Stimulated activated CD8-positive, alpha-beta memory T cell treated with anti-CD3 and anti-CD28 coated beads, Interleukin-7, amount 100 ng/mL, for 4 hours (primary cell): ENCODE measurements around the gene TXNRD1.
"Not testable (repeated sequence)": the region's sequence is repeated elsewhere in the genome, so short reads cannot be mapped to it uniquely, and the experiment has no call there.

Experiments used
- DNase-seq, 2 donors: peaks; one replicate each; pipeline ENCODE4 v3.0.0-alpha.2; 2020; ENCODE audit warnings: low read depth in 2 of 2

The TXNRD1 gene

GRCh38 chr12:104280717-104281458, 65.3 kb downstream of the TXNRD1 start:
- DNase-seq = no peak

DNA sequence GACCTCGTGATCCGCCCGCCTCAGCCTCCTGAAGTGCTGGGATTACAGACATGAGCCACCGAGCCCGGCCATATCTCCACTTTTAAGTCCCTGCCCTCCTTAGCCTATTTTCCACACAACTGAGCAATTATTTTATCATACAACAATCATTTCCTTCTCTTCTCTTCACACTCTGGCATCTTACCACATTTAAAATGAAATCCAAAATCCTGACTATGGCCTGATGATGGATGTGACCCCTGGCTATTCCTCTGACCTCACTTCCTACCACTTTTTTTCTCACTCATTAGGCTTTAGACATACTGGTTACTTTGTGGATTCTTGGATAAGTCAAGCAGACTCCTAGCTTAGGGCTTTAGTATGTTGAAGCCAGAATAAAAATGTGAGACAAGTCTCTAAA, 66.1 kb downstream of the TXNRD1 start:
- DNase-seq = no peak

DNA sequence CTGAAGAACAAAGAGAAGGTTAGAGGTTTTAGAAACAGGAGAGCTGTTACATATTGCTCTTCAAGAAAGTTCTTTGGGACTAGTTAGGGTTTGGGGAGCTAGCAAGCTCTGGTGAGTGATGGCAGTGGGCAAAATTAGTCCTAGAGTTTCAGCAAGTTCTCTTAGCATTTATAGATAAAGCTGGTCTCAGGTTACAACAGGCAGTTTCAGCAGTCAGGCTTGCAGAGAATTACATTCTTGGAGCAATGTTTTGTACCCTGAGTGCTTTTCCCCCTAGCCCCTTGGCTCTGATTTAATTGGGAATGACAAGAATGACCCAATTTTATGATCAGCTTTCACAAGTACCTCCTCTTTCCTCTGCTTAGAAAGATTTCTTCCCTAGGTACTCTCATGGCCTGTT, 66.5 kb downstream of the TXNRD1 start:
- DNase-seq = no peak

DNA sequence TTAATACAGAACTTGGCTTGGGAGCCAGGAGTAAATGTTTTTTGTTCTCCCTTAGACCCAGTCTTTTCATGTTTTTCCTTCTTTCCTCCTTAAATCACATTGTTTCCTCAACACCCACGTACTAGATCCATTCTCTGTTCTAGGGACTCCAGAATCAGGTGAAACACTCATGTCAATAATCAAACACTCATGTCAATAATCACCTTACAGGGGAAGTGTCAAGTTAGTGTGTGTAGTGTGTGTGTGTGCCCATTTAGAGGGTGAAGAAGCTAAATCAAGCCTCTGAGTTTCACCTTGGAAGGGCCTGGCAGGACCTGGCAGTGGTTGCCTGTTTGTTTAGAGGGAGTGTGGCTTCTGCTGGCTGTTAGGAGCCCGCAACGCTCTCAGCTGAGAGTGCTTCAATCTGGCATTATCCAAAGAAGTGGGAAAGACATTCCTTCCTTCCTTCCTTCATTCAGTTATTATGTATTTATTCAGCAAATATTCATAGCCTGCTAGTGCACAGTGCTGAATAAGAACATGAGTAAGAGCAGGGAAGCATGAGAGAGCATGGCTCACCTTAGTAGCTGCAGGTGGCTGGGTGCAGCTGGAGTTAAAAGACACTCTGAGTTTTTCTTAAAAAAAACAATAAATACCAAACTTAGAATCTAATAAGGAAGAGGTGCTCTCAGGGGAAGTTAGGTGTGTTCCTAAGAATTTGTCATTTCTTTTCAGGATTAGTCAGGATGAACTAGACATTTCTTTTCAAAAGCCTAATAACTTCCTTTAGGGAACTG, 70.3 kb downstream of the TXNRD1 start:
- DNase-seq = no peak

DNA sequence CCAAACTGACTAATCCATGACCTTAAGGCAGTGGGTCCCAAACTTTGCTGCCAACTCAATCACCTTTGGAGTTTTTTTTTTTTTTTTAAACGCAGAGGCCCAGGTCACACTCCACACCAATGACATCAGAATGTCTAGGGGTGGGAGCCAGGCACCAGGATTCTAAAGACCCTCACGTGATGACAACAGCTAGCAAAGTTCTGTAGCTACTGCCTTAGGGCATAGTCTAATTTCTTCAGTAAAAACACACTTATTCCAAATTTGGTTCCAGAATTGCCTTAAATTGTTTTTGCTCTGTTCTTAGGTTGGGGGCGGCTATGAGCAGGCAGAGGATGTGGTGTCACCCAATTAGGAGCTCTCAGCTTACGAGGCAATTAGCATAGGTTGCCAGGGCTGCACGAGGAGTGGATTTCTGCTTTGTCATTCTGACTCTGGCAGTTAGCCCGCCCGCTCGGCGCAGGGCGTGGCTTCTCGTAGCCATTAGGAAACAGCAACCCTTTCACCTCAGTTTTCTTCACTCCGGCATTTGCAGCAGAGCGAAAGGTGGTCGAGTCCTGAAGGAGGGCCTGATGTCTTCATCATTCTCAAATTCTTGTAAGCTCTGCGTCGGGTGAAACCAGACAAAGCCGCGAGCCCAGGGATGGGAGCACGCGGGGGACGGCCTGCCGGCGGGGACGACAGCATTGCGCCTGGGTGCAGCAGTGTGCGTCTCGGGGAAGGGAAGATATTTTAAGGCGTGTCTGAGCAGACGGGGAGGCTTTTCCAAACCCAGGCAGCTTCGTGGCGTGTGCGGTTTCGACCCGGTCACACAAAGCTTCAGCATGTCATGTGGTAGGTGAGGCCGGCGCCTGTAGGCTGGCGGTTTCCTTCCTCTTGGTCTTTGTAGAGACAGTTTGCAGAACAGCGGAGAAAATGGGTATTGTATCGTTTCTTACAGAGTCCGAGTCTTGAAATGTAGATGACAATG, 71.2 kb downstream of the TXNRD1 start:
- peak; percentile 84 to 88 for DNase-seq

GRCh38 chr12:104288635-104289274, 73.2 kb downstream of the TXNRD1 start:
- peak; percentile 78 to 81 for DNase-seq

GRCh38 chr12:104290320-104290719, 74.7 kb downstream of the TXNRD1 start:
- DNase-seq = no peak

DNA sequence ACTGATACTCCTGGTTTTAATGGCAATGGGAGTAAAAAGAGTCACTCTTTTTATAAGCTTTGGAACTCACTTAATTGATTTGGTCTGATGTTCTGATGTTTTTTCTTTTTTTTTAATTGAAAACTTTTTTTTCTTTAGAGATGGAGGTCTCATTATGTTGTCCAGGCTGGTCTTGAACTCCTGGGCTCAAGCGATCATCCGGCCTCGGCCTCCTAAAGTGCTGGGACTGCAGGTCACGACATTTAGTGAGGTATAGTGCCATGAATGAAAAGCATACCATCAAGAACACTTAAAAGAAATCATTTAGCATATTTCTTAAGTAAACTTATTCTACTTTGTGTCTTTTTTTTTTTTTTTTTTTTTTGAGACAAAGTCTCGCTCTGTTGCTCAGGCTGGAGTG, 75.3 kb downstream of the TXNRD1 start:
- DNase-seq = no peak

GRCh38 chr12:104291867-104292524, 76.4 kb downstream of the TXNRD1 start:
- DNase-seq = no peak

GRCh38 chr12:104292872-104293794, 77.6 kb downstream of the TXNRD1 start:
- no peak for DNase-seq

DNA sequence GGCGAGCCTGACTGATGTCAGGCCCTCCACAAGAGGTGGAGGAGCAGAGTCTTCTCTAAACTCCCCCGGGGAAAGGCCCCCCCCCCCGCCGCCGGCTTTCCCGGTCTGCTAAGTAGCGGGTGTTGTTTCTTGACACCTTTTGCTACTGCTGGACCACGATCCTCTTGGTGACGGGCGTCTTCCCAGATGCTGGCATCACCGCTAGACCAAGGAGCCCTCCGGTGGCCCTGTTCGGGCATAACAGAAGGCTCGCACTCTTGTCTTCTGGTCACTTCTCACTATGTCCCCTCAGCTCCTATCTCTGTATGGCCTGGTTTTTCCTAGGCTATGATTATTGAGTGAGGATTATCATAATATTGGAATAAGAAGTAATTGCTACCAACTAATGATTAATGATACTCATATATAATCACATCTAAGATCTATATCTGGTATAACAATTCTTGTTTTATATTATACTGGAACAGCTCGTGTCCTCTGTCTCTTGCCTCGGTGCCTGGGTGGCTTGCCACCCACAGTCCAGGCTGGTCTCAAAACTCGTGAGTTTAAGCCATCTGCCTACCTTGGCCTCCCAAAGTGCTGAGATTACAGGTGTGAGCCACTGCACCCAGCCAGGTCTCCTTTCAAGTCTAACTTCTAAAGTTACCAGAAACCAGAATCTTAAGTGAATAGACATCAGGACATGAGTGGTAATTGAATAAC, 78.7 kb downstream of the TXNRD1 start:
- not testable (repeated sequence) for DNase-seq

DNA sequence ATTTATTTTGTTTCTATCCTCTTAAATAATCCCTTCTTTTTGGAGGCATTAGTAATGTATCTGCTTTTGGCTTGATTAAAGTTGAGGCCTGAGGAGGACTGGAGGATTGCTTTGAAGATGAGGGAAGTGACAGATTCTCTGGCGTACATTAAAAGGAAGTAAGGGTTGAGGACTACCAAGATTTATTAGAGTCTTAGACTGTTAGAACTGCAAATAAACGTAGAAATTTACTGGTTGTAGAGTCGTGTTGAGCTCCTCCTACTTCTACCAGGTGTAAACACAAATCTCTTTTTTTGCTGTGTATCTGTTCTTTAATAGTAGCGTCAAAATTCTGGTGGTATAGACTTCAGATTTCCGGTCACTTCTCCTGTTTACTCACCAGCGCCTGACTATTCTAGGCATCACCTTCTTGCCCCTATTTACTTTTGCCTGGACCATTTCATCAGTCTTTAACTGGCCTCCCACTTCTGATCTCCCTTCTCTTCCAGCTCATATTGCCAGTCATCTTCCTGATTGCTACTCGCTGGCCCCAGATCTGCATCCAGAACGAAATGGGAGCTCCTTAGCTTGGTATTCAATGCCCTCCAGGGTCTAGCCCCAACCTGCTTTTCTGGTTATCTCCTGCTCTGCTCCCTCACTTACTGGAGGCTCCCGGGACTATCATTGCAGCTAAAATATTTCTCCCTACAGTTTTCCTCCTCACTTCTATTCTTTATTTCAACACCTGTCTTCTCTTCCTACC, 79.5 kb downstream of the TXNRD1 start:
- no peak for DNase-seq

DNA sequence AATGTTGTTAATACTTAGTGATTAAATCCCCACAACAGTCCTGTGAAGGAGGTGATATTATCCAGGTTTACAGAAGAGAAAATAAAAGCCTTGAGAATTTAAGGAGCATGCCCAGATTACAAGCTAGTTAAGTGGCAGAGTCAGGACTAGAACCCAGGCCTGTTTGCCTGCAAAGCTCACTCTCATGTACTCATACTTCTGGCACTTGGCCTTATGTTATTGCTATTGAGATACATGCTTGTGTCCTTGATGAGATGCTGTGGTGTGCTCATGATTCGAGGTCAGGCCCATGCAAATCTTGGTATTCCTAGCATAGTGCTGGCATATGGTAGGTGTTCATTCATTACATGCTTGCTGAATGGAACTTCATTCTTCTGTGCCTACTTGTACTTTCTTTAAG, 80.4 kb downstream of the TXNRD1 start:
- DNase-seq = no peak

DNA sequence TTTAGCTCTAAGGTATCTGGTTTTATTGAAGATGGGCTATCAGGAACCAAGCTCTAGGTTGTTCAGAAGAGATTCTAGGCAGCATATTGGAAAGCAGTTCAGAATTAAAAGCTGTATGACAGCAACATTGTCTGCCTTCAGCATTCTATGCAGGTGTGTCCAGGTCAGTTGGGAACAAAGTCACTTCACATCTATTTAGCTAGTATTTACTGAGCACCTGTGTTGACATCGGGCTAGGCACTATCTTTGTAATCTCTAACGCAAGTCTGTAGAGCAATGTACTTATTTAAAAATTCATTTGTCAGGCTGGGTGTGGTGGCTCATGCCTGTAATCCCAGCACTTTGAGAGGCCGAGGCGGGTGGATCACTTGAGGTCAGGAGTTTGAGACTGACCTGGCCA, 81.1 kb downstream of the TXNRD1 start:
- no peak for DNase-seq

DNA sequence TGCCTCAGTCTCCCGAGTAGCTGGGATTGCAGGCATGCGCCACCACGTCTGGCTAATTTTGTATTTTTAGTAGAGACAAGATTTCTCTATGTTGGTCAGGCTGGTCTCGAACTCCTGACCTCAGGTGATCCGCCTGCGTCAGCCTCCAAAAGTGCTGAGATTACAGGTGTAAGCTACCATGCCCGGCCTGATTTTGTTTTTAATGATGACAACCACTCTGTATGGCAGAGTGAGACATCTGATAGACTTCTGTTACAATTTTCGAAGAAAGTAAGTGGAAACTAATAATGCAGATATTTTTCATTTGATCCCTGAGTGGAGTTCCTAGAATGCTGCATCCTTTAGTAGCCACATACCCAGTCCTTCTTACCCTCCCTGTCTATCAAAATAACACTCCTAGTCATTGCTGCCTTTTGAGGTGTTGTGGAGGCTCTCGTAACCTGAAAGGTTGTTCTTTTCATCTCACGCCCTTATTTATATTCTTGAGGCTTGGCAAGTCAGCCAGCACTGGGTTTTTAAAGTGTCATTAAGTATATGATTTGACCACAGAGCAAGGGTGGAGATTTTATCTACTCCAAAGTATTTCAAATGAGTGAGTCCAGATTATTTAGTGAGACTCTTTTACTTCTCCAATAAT, 82.0 kb downstream of the TXNRD1 start:
- no peak for DNase-seq

DNA sequence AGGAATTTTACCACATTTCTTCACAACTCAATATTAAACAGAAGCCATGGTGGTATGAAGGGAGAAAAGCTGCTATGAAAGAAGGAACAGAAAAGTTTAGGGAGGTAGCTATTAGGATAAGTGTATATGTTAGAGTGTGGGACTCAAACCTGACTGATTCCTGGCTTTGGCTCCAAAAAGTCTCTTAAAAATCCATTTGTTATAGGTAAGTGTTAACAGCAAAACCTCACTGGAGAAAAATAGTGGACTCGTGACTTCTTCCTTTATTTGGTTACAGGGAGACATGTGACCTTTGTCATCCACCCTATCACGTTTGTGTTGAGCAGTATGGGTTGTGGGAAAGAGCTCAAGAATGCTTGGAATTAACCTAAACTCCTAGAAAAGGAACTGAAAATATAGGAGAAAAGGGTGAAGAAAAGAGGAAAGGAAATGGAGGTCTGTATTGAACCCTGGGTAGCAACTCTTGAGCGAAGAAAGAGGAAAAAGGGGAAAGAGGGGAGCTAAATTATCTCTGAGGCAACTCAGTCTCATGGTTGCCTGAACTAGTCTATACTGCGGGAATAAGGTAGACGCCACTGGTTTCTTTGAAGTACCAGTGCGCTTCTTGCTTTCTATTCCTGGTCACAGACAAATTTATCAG, 84.4 kb downstream of the TXNRD1 start:
- DNase-seq = no peak

GRCh38 chr12:104303538-104304151, 88.1 kb downstream of the TXNRD1 start, which contains the start of gene EID3:
TSS of gene EID3 (plus strand) at chr12:104303739. CDS start at chr12:104303935, 196 bp downstream.
- DNase-seq = peak; percentile 72 to 88
